Measurements from ENCODE around the gene LY6G6D.

- TF ChIP-seq FOXA1 (IDR thresholded peaks at IDR 0.05) (no peak), SP1 (IDR thresholded peaks at IDR 0.05) (no peak), CTCF (IDR thresholded peaks at IDR 0.05; ENCODE audit: low read depth, low read length, missing input control) (no peak), MAX (IDR thresholded peaks at IDR 0.05) (no peak), NR2F2 (IDR thresholded peaks at IDR 0.05) (no peak), RAD21 (IDR thresholded peaks at IDR 0.05) (no peak), REST (IDR thresholded peaks at IDR 0.05) (no peak)
Measured at GRCh38 chr6:31765910-31766794, 51.0 kb downstream of the LY6G6D start.
